ENCODE results near the gene LRP2.

The LRP2 gene

DNA sequence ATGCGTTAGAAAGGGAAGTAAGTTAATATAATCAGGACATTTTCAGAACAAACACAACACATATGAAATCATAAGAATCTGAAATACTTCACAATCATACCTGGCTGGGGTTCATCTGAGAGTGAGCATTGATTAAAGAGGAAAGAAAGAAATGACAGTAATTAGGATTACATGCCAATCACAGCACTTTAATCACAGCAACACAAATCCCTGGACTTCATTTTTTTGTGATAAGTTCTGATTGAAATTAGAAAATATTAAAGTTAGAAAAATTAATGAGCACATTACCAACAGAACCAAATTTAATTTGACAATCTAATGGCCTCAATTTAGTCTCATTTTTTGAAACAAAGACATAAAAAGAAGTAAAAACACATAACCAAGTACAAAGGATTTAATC is 121.9 kb downstream of the LRP2 start:
- DNase-seq (ENCODE audit: low spot score), result no peak

- DNase-seq (ENCODE audit: low spot score), result no peak
Observed at GRCh38 chr2:169237939-169238338, 124.4 kb downstream of the LRP2 start.

DNA sequence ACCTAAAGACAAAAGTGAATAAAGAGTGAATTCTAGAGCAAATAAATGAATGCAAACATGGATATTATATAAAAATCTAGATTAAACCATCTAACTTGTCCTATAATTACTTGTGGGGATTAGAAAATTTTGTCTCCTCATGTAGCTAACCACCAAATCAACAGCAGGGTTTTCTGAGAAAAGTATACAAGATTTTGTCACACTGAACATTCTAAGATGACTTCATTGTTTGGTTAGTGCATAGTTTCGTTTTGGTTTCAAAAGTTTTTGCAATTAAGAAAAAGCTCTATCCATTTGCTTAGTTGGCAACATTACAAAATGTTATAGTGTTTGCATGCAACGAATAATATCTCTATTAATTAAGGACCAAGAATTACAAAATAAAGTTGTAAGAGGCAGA is 125.0 kb downstream of the LRP2 start:
- DNase-seq (ENCODE audit: low spot score), result no peak

DNA sequence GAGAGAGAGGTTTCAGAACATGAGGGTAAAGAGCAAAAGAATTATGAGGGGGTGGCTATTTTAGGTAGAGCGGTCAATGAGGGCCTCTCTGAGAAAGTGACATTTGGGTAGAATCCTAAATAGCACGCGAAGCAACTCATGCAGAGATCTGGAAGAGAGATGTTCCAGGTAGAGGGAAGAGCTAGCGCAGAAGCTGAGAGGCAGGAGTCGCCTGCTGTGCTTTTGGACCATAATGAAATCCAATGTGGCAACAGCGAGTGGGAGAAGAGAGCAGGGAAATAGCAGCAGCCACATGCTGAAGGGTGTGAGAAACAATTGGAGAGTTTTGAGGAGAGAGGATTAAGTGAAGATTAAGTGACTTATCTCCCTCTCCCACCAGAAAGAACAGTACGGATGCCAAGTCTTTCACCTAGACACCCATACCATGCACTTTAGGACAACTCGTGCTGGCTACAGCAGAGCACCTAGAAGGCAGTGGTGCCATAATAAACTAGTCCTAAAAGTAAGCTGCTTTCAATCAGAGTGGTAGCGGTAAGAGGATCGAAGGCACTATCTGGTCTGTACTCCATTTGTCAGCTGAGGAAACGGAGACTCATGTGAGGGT is 129.7 kb downstream of the LRP2 start:
- no peak for DNase-seq (ENCODE audit: low spot score)

DNA sequence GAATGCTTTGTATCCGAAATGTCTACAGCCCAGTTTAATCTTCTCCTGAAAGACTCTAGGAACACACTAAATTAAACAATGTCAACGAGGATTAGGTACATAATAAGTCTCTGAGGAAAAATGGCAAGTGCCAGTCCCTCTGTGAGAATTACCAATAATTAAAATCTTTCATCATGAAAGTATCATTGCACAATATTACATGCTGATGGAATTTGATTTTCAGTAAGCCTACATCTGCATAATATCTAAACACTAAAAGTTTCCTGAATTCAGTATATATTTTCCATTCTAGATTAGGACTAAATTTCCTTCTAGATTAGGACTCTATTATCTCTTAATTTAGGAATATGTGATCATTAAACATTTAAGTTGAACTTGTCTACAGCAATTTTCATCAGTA is 132.1 kb downstream of the LRP2 start:
- DNase-seq (ENCODE audit: low spot score), result no peak

- DNase-seq (ENCODE audit: low spot score), result no peak
Observed at GRCh38 chr2:169229590-169229989, 132.7 kb downstream of the LRP2 start.

- no peak for DNase-seq (ENCODE audit: low spot score)
Observed at GRCh38 chr2:169225906-169226305, 136.4 kb downstream of the LRP2 start.

GRCh38 chr2:169225233-169225750 is 137.0 kb downstream of the LRP2 start:
- DNase-seq (ENCODE audit: low spot score), result no peak

GRCh38 chr2:169222665-169223064 is 139.7 kb downstream of the LRP2 start:
- no peak for DNase-seq (ENCODE audit: low spot score)

- no peak for DNase-seq (ENCODE audit: low spot score)
Observed at GRCh38 chr2:169221745-169222369, 140.5 kb downstream of the LRP2 start.

- no peak for DNase-seq (ENCODE audit: low spot score)
Observed at GRCh38 chr2:169210917-169211316, 151.4 kb downstream of the LRP2 start.

GRCh38 chr2:169208026-169208425 is 154.3 kb downstream of the LRP2 start:
- no peak for DNase-seq (ENCODE audit: low spot score)

GRCh38 chr2:169205176-169205575 is 157.2 kb downstream of the LRP2 start:
- no peak for DNase-seq (ENCODE audit: low spot score)

DNA sequence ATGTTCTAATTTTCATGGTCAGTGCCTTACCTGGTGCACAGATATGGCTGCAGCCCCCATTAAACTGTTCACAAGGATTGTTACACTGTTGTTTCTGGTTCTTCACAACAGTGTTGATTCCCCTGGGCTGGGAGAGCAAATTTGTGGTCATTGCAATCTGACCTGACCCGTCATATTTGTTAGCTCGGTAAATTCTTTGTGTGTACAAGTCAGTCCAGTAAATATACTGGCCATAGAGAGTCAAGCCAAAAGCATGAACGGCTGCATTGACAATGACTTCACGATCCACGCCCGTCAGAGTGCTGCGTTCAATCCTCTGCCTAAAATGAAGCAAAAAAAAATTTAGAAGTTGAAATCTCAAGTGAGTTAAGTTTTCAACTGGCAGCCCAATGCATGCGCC is 158.4 kb downstream of the LRP2 start:
- DNase-seq (ENCODE audit: low spot score), result no peak

DNA sequence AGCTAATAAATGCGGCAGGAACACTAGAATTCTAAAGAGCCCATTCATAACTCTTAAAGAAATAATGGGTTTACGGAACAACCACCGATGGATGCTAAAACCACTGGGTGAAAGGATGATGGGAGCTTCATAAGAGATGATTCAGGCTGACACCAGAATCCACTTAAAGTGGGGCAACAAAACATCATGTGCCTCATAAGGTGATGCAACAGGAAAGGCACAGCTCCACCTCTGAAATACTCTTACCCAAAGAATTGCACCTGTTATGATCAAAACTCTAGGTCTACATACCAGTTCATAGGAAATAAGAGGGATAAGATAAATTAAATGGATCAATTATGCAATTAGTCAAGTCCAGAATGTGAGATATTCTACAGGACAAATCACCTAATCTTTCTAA is 161.6 kb downstream of the LRP2 start:
- DNase-seq (ENCODE audit: low spot score), result no peak

DNA sequence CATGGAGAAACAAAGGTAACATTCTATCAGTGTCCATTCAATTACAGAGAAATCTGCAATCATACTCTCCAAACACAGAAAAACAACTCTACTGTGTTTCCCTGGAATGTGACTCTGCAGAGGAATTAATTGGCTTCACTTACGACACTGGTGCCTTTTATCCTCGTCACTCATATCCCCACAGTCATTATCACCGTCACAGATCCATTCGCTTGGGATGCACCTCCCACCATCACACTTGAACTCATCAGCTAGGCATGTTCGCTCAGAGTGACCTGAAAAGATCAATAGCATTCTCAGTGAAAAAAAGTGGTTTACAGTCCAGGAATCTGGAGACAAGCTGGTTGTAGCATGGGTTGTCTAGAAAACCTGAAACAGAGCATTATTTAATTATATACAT is 168.7 kb downstream of the LRP2 start:
- no peak for DNase-seq (ENCODE audit: low spot score)

- DNase-seq (ENCODE audit: low spot score), result no peak
Observed at GRCh38 chr2:169190197-169190775, 172.0 kb downstream of the LRP2 start.

DNA sequence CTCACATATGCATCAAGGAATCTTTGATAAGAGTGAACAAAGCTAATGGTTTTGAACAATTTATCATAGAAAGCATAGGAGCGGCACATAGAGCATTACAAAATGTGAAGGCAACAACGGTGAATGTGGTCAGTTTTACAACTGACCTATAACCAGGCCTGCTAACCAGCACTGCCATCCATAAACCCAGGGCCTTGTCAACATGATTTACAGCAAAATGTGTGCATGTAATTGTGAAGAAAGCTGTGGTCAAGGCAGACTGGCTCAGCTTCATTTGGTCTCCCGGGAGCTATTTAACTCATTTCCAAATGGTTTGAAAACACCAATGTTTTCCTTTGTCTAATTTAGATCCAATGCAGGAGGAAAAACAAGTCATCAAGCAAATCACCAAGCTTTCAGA is 173.2 kb downstream of the LRP2 start:
- DNase-seq (ENCODE audit: low spot score), result no peak

GRCh38 chr2:169185711-169186110 is 176.6 kb downstream of the LRP2 start:
- DNase-seq (ENCODE audit: low spot score), result no peak

DNA sequence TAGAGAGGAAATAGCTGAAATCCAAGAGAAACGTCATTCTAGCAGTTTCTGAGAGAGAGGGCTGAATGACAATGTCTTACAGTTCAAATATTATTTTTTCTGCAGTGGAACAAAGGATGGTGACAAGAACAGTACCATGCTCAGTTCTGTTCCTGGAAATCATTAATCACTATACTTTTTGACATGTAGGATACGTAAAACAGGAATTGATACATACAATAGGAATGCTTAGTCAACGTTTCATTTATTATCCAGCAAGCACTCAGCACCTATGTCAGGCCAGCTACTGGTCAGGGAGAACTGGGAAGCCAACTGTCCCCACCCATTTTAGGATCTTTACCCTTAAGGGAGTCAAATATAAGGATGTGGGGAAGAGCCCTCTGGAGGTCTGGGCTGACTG is 178.3 kb downstream of the LRP2 start:
- no peak for DNase-seq (ENCODE audit: low spot score)

GRCh38 chr2:169182573-169182972 is 179.8 kb downstream of the LRP2 start:
- no peak for DNase-seq (ENCODE audit: low spot score)

- no peak for DNase-seq (ENCODE audit: low spot score)
Observed at GRCh38 chr2:169178804-169179390, 183.4 kb downstream of the LRP2 start.

- no peak for DNase-seq (ENCODE audit: low spot score)
Observed at GRCh38 chr2:169178364-169178763, 184.0 kb downstream of the LRP2 start.
